GM21390 (cell line): ENCODE data around the gene ANK2.
A peak's percentile ranks its signal among the peaks of the same experiment; 100 is the strongest.

ENCODE experiments used
- ATAC-seq: cut with Tn5 transposase; IDR thresholded peaks from one replicate; pipeline ENCODE4 v1.9.1; 2021; ENCODE audit not compliant: unreplicated experiment

ANK2 gene

DNA sequence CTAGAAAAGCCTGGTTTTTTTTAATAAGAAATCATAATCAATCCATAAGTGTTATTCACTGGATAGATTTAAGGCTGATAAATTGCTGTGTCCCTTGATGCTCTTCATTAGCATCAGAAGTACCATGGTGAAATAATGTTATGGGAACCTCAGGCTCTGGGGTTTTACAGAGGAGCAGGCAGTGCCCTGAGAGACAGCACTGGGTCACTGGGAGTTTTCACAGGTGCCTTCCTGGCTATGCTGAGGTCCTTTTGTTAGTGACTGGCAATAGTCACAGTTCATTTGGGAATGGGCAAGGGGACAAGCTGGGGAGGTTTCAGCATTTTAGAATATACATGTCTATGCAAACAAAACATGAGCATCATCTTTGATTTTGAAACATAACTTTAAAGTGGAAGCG is 38.6 kb downstream of the ANK2 start:
- ATAC-seq = no peak

- no peak for ATAC-seq
These were observed 41.5 kb downstream of the ANK2 start for GRCh38 chr4:113090954-113091353.

DNA sequence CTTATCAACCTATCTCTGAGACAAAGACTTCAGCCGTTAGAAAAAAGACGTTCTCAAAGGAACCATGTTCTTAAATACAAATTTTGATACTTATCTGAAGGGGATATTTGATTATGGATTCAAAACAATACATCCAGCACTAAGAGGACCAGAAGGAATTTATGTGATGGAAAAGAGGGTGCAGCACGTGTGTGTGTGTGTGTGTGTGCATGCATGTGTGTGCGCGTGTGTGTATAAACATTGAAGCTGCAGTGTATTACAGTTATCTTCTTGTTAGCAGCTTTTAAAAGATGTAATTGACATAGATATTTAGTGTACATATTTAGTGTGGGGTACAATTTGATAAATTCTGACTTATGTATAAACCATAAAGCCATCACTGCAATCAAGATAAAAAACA is 44.9 kb downstream of the ANK2 start:
- ATAC-seq = no peak

DNA sequence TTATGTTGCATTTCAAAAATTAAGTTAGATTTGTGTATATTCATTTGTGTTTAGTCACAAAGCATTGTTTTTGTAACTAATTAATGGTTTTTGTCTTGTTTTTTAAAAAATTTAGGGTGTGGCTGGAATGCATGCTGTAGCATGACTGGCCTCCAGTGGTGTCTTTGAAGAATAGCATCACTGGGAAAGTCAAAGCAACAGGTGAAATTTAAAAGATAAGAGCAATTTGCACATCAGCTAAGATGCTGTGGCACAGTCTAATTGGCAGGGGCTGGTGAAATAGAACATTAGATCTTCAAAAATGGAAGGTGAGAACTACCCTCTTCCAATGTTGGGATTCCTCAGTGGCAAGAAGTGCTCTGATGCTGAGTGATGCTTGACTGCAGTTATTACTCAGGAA is 45.3 kb downstream of the ANK2 start:
- no peak for ATAC-seq

- no peak for ATAC-seq
These were observed 52.2 kb downstream of the ANK2 start for GRCh38 chr4:113101669-113102068.

- no peak for ATAC-seq
These were observed 54.1 kb downstream of the ANK2 start for GRCh38 chr4:113103556-113103955.

- no peak for ATAC-seq
These were observed 56.7 kb downstream of the ANK2 start for GRCh38 chr4:113106108-113106507.

GRCh38 chr4:113109106-113109718 is 59.8 kb downstream of the ANK2 start:
- ATAC-seq = no peak

DNA sequence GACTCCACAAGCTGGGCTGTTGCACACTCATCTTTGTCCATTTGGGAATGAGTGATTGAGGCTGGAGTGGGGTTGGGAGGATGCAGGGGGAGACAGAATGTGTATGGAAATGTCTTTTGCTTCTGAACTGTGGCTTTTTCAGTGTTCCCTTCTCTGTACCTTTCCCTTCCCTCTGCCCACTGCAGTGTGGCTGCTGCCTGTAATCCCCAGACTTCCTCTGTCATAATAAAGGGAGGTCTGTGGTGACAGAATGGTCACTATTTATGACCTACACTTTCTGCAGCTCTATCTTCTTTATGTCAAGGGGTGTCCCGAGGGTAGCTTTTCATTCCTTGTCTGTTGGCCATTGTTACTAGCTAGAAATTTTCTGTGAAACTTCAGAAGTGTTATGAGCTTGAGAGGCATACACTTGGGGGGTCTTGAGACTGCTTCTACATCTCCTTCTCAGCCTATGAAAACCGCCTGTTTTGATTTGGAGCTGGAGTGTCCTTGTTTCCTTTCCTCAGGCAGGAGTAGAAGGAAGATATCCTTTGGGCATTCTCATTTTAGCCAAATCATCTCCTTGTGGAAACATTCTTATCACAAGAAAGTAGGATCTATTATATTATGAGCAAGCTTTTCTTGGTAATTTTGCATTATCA is 63.0 kb downstream of the ANK2 start:
- no peak for ATAC-seq

DNA sequence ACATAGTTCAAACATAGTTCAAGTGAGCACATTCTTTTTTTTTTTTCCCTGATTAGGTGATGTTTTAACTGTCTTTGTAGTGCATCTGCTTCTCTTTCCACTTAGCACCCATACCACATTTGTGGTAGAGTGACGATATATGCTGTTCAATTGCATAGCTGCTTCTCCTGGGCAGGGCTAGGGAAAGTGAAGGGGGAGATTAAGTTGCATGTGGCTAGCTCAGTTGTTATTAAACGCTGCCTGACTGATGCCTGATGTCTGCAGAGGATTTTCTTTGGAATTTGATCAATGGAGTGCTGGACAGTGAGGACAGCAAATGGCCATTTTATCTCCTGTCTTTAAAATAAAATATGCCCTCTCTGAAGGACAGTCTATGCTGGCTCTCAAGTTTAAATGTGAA is 63.7 kb downstream of the ANK2 start:
- ATAC-seq = no peak

DNA sequence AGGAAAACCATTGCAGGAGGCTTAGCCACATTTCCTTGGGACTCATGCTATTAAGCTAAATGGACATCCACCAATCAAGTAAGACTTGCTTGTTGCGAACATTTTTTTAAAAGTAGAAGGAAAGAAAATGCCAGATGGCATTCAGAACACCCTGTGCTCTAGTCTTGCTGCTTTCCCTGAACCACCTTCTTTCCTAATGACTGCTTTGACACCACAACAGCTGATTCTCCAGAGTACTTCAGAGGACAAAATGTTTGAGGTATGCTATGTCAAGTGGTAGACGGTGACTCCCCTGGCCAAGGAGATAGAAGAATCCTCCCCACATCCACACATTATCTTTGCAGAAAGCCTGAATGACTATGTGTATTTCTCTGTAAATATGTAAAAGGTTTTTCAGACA is 65.4 kb downstream of the ANK2 start:
- no peak for ATAC-seq

DNA sequence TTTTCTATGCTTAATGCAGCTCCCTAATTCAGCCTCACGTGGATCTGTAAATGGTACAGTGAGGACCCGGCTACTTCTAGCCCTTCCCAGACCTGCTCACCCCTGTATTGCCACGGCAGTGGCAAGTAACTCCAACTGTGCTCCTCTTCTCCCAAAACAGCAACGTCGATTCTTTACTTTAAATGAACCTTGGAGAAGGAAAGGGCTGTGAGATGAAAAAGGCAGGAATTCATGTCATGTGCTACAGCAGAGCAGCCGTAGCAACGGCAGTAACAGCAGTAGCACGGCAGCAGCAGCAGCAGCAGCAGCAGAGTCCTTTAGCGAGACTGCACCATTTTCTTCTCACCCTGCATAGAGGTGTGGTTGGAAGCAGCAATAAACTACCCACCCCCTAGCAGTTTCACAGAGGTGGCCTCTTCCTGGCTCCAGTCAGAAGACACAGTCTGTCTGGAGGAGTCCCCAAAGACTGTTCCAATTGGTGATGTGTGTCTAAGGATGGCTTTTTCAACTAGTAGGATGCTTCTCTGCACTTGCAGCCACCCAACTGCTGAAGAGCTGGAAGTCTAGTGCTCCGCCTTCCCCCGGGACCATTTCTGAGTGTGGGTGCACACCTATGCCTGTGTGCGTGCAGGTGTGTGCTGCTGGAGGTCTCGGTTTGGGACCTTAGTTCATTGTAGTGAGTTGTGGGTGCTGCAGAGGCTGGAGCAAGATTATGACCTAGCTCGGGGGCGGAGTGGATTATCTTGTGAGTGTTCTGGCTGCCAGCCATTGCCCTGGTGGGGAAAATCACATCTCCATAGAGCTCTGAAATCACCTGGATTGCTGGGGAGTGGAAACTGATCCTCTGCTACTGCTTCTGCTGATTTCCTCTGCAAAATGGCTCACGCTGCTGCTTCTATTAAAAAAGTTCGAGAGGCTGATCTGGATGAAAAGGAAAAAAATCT is 67.2 kb downstream of the ANK2 start:
- ATAC-seq = no peak

DNA sequence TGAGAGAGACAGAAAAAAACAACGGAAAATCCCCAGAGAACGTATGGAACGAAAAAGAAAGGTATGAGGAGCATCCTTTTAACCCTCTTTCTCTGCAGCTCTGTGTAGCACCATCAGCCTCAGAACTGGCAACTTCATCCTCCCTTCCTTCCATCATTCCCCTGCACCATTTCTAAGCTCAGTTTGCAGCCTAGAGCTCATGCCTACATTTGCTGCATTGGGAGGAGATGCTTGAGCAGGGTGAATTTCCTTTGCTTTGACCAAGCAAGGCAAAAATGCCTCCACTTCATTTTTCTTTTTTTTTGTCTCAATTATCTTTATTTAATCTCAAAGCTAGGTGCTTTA is 67.9 kb downstream of the ANK2 start:
- ATAC-seq = no peak

DNA sequence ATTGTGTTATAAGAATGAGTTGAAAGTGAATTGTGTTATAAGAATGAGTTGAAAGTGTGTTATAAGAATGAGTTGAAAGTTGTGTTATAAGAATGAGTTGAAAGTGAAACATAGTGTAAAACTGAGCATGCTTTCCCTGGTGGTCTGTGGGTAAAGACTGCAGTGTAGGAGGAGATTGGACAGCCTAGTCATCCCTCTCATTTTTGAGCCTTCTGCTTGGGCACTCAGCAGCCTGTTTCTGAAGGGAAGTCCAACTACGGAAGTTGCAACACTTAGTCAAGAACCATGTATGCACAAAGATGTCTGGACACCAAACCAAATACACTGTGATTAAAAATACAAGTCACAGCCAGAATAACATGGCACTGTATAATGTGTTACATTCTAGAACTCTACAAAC is 72.6 kb downstream of the ANK2 start:
- peak; percentile 70 for ATAC-seq

GRCh38 chr4:113125418-113125817 is 76.0 kb downstream of the ANK2 start:
- no peak for ATAC-seq

- no peak for ATAC-seq
These were observed 81.7 kb downstream of the ANK2 start for GRCh38 chr4:113131136-113131535.

DNA sequence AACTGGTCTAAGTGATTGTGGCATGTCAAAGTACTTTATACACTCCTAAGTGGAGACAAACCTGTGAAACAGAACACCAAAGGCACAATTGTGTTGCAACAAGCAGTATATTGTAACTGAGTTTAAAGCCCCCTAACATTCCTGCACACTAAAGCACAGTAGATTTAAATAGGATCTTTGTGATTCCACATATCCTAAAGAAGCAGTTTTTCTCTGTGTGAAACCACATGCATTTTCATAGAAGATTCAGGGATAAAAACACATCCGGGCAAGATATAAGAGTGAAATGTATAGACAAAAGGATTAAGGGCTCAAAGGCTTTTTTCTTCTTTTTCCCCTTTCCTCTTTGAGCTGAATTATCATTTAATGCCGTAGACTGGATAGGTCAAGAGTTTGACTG is 82.2 kb downstream of the ANK2 start:
- no peak for ATAC-seq

- ATAC-seq = peak; percentile 58
These were observed 92.5 kb downstream of the ANK2 start for GRCh38 chr4:113141901-113142346.

GRCh38 chr4:113142351-113142750 is 92.9 kb downstream of the ANK2 start:
- ATAC-seq = no peak

DNA sequence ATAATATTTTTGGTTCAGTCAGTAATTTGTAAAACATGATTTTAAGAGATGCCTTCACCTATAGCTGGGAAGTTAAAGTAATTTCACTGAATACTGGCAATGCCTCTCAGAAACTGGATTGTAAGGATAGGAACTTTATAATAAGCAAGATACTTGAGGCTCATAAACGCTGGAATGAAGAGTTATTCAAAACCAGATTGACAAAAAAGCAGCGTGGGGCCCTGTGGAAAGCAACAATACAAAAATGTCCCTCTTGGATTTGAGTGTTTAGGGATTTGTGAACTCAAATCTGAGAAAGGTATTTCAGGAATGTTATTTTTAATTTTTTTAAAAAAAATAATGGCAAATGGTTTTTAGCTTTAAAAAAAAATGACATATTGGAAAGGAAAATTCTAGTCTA is 94.6 kb downstream of the ANK2 start:
- ATAC-seq = no peak

GRCh38 chr4:113145147-113145518 is 95.7 kb downstream of the ANK2 start:
- no peak for ATAC-seq
